GM19239 (cell line): ENCODE data around the gene TCF3.
"Not testable (repeated sequence)": the region's sequence is repeated elsewhere in the genome, so short reads cannot be mapped to it uniquely, and the experiment has no call there.

ENCODE experiments used
- DNase-seq: peaks from one replicate; pipeline ENCODE4 v3.0.0; 2011; ENCODE audit warnings: low spot score; ENCODE audit not compliant: insufficient read length
- FAIRE-seq: peaks from 2 replicates; lab custom pipeline; 2011; peaks lifted over from hg19 to GRCh38; lab: Jason Lieb, UNC

The TCF3 gene

DNA sequence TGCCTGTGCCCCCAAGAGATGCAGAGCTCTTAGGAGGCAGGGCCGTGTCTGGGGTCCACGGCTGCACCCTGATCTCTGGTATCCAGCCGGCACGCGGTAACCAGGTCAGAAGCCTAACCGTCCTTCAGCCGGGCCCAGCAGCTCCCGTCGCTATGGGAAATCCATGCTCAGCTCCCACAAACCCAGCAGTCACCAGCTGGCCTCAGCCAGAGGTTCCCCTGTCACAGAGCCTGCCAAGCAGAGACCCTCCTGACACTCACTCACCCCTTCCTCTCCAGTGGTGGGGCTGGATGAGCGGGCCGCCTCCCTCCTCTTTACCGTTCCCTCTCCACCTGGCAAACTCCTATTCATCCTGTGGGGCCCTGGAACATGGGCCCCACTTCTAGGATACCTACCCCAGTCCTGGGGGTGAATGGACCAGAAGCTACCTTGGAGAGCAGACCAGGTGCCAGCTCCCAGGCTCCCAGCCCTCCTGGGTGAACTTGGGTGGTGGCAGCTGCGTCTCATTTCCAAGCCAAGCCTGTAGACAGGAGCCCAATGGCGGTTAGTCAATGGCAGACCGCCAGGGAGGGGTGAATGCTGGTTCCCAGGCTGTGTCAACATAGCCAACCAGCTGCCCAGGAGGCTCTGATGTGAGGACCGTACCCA is 21.4 kb upstream of the TCF3 start:
- DNase-seq, result no peak
- FAIRE-seq, result no peak

DNA sequence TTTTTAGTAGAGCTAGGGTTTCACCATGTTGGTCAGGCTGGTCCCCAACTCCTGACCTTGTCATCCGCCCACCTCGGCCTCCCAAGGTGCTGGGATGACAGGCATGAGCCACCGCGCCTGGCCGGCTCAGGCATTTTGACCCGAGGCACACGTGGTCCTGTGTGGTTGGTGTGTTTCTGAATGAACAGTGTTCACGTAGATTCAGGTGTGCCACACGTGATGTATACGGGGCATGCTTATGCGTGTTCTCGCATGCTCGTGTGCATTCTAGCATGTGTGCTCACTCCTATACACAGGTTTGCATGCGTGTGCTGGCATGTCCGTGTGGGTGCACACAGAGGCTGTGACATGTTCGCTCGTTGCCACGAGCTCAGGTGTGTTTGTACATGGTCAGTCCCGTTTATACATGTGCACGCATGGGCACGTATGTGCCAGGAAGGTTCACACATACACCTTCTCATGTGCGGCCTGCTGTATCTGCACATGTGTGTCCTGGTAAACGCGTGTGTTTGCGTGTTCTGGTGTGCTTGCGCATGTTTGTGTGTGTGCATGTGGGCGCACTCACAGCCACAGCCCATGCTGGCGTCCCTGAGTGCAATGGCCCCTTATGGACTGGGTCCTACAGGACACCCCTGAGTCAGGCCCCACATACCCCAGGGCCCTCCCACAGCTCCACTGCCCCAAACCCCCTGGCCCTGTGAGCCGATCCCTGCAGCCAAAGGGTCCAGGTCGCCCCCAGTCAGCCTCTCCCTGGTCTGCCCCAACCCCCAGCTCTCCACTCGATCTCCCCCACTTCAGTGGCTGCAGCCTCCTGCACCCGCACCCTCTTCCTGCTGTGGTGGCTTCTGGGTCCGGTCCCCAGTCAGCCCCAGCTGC is 20.6 kb upstream of the TCF3 start:
- FAIRE-seq (no peak), DNase-seq (no peak)

DNA sequence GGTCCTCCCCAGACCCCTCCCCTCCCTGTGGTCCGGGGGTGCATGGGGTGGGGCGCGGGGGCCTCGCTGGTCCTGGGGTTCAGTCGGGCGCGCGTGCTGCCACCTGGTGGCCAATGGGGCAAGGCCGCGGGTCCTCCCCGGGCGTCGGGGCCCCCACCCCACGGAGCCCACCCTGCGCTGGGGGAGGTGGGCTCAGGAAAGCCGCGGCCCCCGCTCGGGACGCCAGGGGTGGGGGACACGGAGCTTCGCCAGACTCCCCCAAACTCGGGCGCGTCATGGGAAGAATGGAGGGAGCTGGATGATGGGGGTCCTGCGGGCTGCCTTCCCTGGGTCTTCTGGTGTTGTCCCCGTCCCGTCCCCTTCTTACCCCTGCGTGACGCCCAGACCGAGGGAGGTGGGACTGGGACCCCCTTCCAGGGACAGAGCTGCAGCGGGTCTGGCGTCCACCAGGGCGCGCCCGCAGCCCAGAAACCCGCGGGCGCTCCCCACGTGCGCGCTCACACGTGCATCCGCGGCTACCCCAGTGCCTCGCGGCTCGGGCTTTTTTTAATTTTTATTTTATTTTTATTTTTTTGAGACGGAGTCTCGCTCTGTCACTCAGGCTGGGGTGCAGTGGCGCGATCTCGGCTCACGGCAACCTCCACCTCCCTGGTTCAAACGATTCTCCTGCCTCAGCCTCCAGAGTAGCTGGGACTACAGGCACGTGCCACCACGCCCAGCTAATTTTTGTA is 19.8 kb upstream of the TCF3 start:
- FAIRE-seq (no peak), DNase-seq (peak; percentile 58)

DNA sequence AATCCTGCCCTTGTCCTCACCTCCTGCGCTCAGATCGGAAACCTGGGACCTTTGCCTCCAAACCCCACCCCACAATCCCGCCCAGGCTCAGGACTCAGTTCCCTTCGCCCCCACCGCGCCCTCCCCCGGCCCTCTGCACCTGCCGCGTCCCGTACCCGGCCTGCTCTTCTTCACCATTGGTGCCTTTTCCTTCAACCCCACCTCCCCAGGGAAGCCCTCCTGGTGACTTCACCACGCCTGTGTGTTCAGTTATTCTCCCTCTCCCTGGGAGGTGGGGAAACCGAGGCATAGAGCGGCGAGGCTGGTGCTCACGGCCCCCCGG is 19.3 kb upstream of the TCF3 start:
- FAIRE-seq (peak; percentile 85), DNase-seq (peak; percentile 57)

DNA sequence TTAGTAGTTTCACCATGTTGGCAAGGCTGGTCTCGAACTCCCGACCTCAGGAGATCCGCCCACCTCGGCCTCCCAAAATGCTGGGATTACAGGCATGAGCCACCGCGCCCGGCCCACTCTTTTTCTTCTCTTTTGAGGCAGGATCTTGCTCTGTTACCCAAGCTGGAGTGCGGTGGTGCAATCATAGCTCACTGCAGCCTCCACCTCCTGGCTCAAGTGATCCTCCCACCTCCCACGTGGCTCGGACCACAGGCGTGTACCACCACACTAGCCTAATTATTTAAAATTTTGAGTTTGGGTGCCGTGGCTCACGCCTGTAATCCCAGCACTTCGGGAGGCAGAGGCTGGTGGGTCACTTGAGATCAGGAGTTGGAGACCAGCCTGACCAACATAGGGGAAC is 18.3 kb upstream of the TCF3 start:
- not testable (repeated sequence) for FAIRE-seq, DNase-seq

DNA sequence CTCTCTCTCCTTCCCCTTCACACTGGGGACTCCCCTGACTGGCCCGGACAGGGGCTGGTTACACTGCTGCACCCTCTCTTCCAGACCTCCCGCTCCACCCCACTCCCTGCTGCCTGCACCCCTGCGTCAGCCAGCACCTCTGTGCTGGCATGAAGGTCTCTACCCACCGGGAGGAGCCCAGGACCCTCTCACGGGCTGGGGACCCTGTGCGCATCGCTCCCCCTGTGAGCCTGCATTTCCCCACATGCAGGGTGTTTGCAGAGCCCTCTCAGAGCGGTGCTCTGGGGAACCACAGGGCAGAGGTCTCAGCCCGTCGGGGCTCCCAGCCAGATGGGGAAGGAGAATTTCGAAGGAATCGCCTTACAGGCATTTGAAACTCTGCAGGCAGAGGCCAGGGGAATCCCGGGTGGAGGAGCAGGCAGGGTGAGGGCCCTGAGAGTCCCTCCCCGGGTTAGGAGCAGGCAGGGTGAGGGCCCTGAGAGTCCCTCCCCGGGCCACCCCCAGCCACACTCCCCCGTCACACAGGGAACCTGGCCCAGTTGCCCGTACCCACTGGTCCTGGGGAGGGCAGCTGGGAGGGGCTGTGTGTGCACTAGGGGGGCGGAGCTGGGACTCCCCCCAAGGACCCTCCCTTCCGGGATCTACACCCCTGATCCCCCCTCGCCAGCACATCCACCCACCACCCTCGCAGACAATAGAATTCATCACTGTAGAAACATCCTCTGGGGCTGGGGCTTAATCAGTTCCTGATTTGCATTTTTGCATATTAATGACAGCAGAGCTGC is 16.3 kb upstream of the TCF3 start:
- peak; percentile 83 for FAIRE-seq
- DNase-seq, result peak; percentile 37

DNA sequence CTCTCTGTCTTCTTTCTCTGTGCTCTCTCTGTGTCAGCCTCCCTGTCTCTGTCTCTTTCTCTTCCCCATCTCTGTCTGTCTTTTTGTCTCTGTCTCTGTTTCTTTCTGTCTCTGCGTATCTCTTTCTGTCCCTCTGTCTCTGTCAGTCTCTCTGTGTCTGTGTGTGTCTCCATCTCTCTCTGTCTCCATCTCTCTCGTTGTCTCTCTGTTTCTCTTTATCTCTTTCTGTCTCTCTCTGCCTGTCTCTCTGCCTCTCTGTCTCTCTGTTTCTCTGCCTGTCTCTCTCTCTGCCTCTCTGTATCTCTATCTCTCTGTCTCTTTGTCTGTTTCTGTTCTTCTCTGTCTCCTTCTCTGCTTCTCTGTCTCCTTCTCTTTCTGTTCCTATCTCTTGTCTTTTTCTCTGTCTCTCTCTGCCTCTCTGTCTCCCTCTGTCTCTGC is 15.7 kb upstream of the TCF3 start:
- DNase-seq, result no peak
- FAIRE-seq, result peak; percentile 84

DNA sequence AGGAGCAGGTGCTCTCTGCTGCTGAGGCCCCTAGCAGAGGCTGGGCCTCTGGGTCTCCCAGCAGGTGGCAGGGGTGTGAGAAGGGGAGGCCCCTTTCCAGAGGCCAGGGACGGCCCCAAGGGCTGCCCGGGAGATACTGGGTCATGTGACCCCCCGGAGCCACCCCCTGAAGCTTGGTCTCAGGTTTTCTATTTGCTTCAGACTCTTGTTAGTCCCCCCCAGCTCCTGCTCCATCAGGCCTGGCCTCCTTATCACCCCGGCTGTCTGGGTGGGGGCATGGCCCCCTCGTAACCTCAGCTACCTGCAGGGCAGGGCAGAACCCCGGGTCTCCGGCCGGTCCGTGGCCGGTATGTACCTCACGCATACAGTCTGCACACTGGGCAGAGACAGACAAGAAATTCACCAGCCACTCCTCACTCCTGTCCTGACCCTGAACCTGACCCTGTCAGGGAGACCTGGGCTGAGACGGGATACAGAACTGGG is 13.2 kb upstream of the TCF3 start:
- peak; percentile 59 for FAIRE-seq

DNA sequence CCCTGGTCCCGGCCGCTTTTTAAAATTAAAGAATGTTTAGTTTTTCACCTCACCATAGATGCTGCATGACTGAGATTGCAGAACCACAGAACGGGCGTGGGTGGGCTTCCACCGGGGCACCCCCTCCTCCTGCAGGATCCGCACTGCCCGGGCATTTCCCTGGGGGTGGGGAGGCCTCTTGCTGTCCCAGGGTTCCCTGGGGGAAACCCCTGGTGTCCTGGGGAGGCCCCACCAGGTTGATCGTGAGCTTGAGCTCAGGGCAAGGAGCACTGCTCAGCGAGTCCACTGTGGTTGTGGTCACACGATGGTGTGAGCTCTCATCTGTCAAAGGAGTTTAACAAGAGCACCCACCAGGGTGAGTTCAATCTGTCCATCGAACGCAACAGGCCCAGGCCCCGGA is 11.4 kb upstream of the TCF3 start:
- FAIRE-seq (peak; percentile 11), DNase-seq (no peak)

More for the DNA sequence above, 13.2 kb upstream of the TCF3 start:
- DNase-seq, result no peak

DNA sequence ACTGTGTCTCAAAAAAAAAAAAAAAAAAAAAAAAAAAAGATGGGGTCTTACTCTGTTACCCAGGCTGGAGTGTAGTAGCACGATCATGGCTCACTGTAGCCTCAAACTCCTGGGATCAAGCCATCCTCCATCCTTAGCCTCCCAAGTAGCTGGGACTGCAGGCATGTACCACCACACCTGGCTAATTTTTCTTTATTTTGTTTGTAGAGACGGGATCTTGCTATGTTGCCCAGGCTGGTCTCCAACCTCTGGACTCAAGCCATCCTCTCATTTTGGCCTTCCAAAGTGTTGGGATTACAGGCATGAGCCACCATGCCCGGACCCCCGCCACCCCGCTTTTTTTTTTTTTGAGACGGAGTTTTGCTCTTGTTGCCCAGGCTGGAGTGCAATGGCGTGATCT is 10.8 kb upstream of the TCF3 start:
- not testable (repeated sequence) for FAIRE-seq

DNA sequence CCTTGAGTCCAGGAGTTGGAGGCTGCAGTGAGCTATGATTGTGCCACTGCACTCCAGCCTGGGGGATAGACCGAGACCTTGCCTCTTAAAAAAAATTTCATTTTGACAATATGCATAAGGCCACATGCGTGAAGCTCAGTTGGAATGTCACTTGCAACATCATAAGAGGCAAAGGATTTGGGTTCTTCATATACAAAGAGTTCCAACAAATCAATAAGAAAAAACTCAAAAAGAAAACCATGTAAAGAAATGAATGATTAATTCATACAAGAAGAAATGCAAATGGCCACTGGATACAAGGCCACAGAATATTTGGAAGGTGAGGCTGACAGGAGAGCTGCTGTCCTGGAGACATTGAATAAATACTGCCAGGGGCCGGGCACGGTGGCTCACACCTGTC is 9.6 kb upstream of the TCF3 start:
- FAIRE-seq (peak; percentile 8), DNase-seq (no peak)

More for the DNA sequence above, 10.8 kb upstream of the TCF3 start:
- not testable (repeated sequence) for DNase-seq

DNA sequence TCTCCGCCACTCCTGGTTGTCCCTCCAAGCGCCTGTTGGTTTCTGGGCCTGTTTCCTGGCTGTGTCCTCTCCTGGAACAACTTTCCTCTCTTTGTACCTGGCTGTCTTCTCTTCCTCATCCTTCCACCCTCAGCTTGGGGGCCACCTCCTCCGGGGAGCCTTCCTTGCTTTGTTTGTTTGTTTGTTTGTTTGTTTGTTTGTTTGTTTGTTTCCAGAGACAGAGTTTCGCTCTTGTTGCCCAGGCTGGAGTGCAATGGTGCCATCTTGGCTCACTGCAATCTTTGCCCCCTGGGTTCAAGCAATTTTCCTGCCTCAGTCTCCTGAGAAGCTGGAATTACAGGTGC is 6.6 kb upstream of the TCF3 start:
- DNase-seq, result no peak
- FAIRE-seq, result no peak

DNA sequence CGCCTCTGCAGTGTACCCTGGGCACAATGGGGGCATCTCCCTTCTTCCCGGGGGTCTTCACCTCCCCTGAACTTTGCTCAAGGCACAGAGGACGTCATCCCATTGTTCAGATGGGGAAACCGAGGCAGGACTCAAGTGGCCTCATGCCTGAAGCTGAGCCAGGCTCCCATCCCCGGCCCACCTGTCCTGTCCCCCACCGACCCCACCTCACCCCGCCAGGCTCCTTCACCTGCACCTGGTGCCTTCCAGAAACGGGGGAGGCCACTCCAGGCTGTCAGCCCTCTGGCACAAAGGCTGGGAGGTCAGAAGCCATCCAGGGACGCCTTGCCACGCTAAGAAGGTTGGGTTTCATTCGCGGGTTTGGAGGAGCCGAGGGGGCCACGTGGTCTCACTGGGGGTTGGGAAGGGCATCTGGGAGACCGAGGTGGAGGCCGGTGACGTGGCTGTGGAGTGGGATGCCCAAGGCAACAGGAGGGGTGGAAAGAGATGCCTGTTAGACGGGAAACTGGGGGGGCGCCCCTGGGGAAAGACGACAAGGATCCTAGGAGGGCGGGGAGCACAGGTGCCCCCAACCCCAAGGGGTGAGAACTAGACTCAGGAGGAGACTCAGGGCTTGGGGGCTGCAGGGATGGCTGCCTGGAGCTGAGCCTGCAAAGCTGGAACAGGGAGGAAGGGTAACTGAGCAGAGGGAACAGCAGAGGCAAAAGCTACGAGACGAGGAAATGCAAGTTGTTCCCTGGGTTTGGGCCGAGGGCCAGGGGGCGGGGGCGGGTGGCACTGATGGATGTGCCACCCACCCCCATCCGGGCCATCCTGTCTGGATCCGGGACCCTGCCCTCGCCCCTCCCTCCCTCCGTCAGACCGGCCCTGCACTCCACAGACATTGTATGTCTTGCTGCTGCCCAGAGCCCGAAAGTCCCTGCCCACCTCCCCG is 6.0 kb upstream of the TCF3 start:
- no peak for FAIRE-seq
- DNase-seq, result no peak

DNA sequence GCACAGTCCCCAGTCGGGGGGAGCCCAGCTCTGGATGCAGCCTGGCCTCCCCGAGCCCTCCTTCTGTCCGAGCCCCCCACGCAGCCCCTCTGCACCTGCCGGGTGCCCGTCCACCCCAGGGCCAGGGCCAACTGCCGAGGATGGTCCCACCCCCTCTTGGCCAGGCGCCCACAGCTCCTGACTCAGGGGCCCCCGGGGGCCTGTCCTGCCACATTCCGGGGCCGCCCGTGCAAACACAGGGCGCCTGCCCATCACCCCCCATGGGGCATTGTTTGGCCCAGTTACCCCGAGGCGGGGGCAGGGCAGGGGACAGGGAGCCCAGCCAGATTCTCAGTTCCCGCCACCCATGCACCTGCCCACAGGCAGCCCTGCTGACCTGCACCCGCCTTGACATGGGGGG is 5.3 kb upstream of the TCF3 start:
- no peak for DNase-seq
- no peak for FAIRE-seq

DNA sequence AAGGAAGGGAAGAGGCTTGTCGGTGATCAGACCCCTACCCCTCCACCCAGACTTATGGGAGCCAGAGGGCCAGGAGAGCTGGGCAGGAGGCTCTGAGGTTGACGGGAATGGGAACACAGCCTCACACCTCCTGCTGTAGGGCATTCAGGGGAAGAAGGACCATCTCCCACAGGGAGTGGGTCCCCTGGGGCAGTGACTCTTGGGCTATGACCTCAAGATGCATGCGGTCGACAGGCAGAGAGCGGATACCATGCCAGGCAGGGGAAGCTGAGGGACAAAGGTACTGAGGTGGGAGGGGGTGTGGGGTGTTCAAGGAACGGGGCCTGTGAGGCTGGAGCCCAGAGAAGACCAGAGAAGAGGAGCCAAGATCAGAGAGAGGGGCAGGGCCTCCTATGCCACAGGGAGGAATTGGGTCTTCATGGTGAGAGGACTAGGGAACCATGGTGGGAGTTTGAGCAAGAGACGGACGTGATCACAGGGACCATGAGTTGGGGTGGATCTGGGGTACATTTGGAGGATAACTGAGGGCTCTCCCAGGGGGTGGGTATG is 4.6 kb upstream of the TCF3 start:
- FAIRE-seq (no peak), DNase-seq (no peak)

DNA sequence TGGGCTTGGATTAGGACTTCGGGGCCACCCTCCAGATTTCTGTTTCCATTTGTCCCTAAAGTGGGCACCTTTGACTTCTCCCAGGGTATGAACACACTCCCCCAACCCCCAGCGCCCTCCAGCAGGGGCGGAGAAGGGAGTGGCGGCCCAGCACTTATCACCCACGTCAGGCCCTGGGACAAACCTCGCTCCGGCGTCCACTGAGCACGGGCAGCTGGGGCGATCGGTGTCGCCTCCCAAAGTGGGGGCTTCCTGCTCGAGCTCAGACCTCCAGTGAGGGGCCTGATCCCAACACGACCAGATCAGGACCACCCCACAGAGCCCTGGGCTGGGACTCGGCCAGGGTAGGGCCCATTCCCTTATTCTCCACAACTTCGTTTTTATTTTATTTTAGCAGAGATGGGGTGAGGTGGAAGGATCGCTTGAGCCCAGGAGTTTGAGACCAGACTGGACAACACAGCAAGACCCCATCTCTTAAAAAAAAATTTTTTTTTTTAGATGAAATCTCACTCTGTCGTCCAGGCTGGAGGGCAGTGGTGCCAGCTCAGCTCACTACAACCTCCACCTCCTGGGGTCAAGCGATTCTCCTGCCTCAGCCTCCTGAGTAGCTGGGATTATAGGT is 3.7 kb upstream of the TCF3 start:
- FAIRE-seq, result no peak
- no peak for DNase-seq

DNA sequence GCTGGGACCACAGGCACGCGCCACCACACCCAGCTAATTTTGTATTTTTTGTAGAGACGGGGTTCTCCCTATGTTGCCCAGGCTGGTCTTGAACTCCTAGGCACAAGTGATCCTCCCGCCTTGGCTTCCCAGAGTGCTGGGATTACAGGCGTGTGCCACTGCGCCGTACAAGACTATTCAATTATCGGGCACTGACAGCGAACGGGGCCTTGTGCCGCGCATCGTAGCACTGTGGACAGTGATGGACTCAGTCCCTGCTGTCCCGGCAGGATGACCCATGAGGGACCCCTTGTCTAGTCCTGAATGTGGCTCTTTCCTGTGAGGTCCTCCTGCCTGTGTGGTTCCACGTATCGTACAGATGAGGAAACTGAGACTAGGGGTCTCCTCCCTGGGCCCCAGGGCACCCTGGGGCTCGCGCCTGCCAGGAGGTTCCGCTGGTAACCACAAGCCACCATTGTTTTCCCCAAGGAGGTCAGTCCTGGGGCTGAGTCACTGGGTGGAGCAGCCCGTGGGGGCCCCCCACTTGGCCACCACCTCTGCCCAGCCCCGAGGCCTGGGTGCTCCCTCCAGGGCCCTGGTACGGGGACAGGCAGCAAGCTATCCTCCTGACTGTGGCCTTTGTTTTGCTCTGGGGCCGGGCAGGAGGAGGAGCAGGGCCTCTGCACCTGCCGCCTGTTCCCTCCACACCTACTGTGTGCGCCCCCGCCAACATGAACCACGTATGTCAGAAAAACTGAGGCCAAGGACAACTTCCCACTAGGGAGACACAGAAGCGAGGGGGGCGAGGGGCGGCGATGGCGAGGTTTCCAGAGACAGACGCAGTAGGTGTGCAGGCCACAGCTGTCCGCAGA is 2.9 kb upstream of the TCF3 start:
- FAIRE-seq, result no peak
- no peak for DNase-seq
